Nephron (organoid): Measurements from ENCODE around the gene CLDN24.

ENCODE experiments used
- H3K27ac Mint-ChIP-seq, 3 experiments: 2 replicates each; pipeline ENCODE4 v1.8.0; 2020; ENCODE audit warnings: mixed read lengths in 3 of 3, mild to moderate bottlenecking in 2 of 3, moderate library complexity in 1 of 3
- H3K27me3 Mint-ChIP-seq: 2 replicates; pipeline ENCODE4 v1.8.0; 2021; ENCODE audit warnings: low read depth, mild to moderate bottlenecking, moderate library complexity, mixed read lengths
- H3K36me3 Mint-ChIP-seq: 2 replicates; pipeline ENCODE4 v1.8.0; 2020; ENCODE audit warnings: low read depth, mixed read lengths
- H3K4me1 Mint-ChIP-seq: 2 replicates; pipeline ENCODE4 v1.8.0; 2020; ENCODE audit warnings: mixed read lengths
- H3K4me3 Mint-ChIP-seq, 3 experiments: 2 replicates each; pipeline ENCODE4 v1.8.0; 2020; ENCODE audit warnings: mild to moderate bottlenecking in 3 of 3, mixed read lengths in 3 of 3, moderate library complexity in 2 of 3
- H3K9me3 Mint-ChIP-seq: 2 replicates; pipeline ENCODE4 v1.8.0; 2020; ENCODE audit warnings: mixed read lengths
- CTCF ChIP-seq, 3 experiments: fragments of 200-600 bp; sonication (generic); IDR thresholded peaks; one replicate each; pipeline ENCODE4 v1.5.0; 2021; ENCODE audit warnings: antibody characterized with exemption in 3 of 3; ENCODE audit not compliant: unreplicated experiment in 3 of 3

CLDN24 gene

GRCh38 chr4:183314336-183314735 lies 7.9 kb downstream of the CLDN24 start:
- no peaks in the 10 kb centered on the region for H3K27me3 Mint-ChIP-seq
- H3K9me3 Mint-ChIP-seq: no peaks in the 10 kb centered on the region
- no peak overlapping the region for H3K4me3 Mint-ChIP-seq
- no peak for TF ChIP-seq CTCF (IDR thresholded peaks at IDR 0.05; ENCODE audit: unreplicated experiment in 3 of 3)
- peaks cover 36% of the 10 kb centered on the region for H3K36me3 Mint-ChIP-seq
- no peak overlapping the region for H3K27ac Mint-ChIP-seq
- no peaks in the 10 kb centered on the region for H3K4me1 Mint-ChIP-seq

- Mint-ChIP-seq H3K27ac (no peak overlapping the region), H3K4me3 (no peak overlapping the region), H3K36me3 (peaks cover 44% of the 10 kb centered on the region), H3K27me3 (no peaks in the 10 kb centered on the region), H3K4me1 (no peaks in the 10 kb centered on the region), H3K9me3 (no peaks in the 10 kb centered on the region)
- no peak for TF ChIP-seq CTCF (IDR thresholded peaks at IDR 0.05; ENCODE audit: unreplicated experiment in 3 of 3)
These were observed 9.4 kb downstream of the CLDN24 start for GRCh38 chr4:183312841-183313240.

GRCh38 chr4:183306811-183307210 lies 15.4 kb downstream of the CLDN24 start:
- Mint-ChIP-seq H3K9me3 (no peaks in the 10 kb centered on the region), H3K27ac (no peak overlapping the region), H3K27me3 (no peaks in the 10 kb centered on the region), H3K36me3 (peaks cover 54% of the 10 kb centered on the region), H3K4me1 (no peaks in the 10 kb centered on the region), H3K4me3 (no peak overlapping the region)
- no peak for TF ChIP-seq CTCF (IDR thresholded peaks at IDR 0.05; ENCODE audit: unreplicated experiment in 3 of 3)

- Mint-ChIP-seq H3K4me1 (no peaks in the 10 kb centered on the region), H3K27me3 (no peaks in the 10 kb centered on the region), H3K27ac (no peak overlapping the region), H3K9me3 (no peaks in the 10 kb centered on the region), H3K36me3 (peaks cover 55% of the 10 kb centered on the region), H3K4me3 (no peak overlapping the region)
- TF ChIP-seq CTCF (IDR thresholded peaks at IDR 0.05; ENCODE audit: unreplicated experiment in 3 of 3): no peak
These were observed 17.7 kb downstream of the CLDN24 start for GRCh38 chr4:183304538-183304937.

GRCh38 chr4:183304067-183304466 lies 18.2 kb downstream of the CLDN24 start:
- Mint-ChIP-seq H3K27ac (no peak overlapping the region), H3K9me3 (no peaks in the 10 kb centered on the region), H3K27me3 (no peaks in the 10 kb centered on the region), H3K36me3 (peaks cover 54% of the 10 kb centered on the region), H3K4me3 (no peak overlapping the region), H3K4me1 (no peaks in the 10 kb centered on the region)
- no peak for TF ChIP-seq CTCF (IDR thresholded peaks at IDR 0.05; ENCODE audit: unreplicated experiment in 3 of 3)

- TF ChIP-seq CTCF (IDR thresholded peaks at IDR 0.05; ENCODE audit: unreplicated experiment in 3 of 3): no peak
- no peak overlapping the region for H3K27ac Mint-ChIP-seq
- H3K36me3 Mint-ChIP-seq: peaks cover 53% of the 10 kb centered on the region
- no peaks in the 10 kb centered on the region for H3K9me3 Mint-ChIP-seq
- H3K4me1 Mint-ChIP-seq: no peaks in the 10 kb centered on the region
- H3K4me3 Mint-ChIP-seq: no peak overlapping the region
- no peaks in the 10 kb centered on the region for H3K27me3 Mint-ChIP-seq
These were observed 18.9 kb downstream of the CLDN24 start for GRCh38 chr4:183303301-183303700.
